Transverse colon (tissue), 4 donors: ENCODE results near the gene BACE2. TPM values are rescaled to one million over a fixed set of nuclear protein-coding genes. Genes with fewer than 3 reads are reported as not detected.

Experiments used
- DNase-seq: peaks from one replicate; pipeline ENCODE4 v3.0.0-alpha.2; 2019
- H3K27ac ChIP-seq, 4 donors: fragments of 200-600 bp; sonication (generic); 2 replicates each; pipeline ENCODE4 v1.5.1; 2016 to 2018; ENCODE audit warnings: inconsistent platforms in 4 of 4
- H3K27me3 ChIP-seq: fragments of 200-600 bp; sonication (generic); 2 replicates; pipeline ENCODE4 v1.5.1; 2017; ENCODE audit warnings: inconsistent platforms
- H3K36me3 ChIP-seq, 4 donors: fragments of 200-600 bp; sonication (generic); 2 replicates each; pipeline ENCODE4 v1.5.1; 2017 to 2019; ENCODE audit warnings: inconsistent platforms in 4 of 4
- H3K4me1 ChIP-seq, 4 donors: fragments of 200-600 bp; sonication (generic); 2 replicates each; pipeline ENCODE4 v1.5.1; 2017 to 2020; ENCODE audit warnings: inconsistent platforms in 4 of 4
- H3K4me3 ChIP-seq, 4 donors: fragments of 200-600 bp; sonication (generic); 1 replicate in 1 of 4; 2 replicates in 3 of 4; pipeline versions ENCODE4 v1.5.1 to v1.6.1; 2017 to 2019; ENCODE audit warnings: inconsistent platforms in 4 of 4
- H3K9me3 ChIP-seq, 2 donors: fragments of 200-600 bp; sonication (generic); 2 replicates each; pipeline ENCODE4 v1.5.1; 2017 to 2019; ENCODE audit warnings: inconsistent platforms in 2 of 2
- CTCF ChIP-seq, 5 experiments: fragments of 200-600 bp in 3 of 5; fragments of 450-650 bp in 2 of 5; sonication (generic) in 3 of 5; IDR thresholded peaks; 1 replicate in 2 of 5; 2 replicates in 3 of 5; pipeline ENCODE4 v1.5.1; 2016 to 2017; ENCODE audit warnings: antibody characterized with exemption in 5 of 5, inconsistent platforms in 3 of 5, mild to moderate bottlenecking in 2 of 5, moderate library complexity in 1 of 5
- EP300 ChIP-seq: sonication (generic); formaldehyde crosslinking; IDR thresholded peaks from one replicate; pipeline ENCODE4 v1.6.1; 2017; ENCODE audit warnings: antibody characterized with exemption, low read depth
- POLR2A ChIP-seq: fragments of 450-650 bp; IDR thresholded peaks from one replicate; pipeline ENCODE4 v1.6.1; 2016; ENCODE audit warnings: antibody characterized with exemption, mild to moderate bottlenecking, moderate library complexity
- POLR2AphosphoS5 ChIP-seq, 3 donors: sonication (generic); formaldehyde crosslinking; IDR thresholded peaks; one replicate each; pipeline ENCODE4 v1.6.1; 2016; ENCODE audit warnings: antibody characterized with exemption in 3 of 3
- WGBS, 2 donors: methylation state at CpG; one replicate each; pipeline ENCODE4 v1.1.5; 2018; ENCODE audit warnings: low coverage in 1 of 2; 5-methylcytosine and 5-hydroxymethylcytosine counted together
- in situ Hi-C, 4 donors: fragments of 200-750 bp; cut with MboI; loops; one replicate each; pipeline versions ENCODE4 v1.15.0 to v1.15.1; 2017; ENCODE audit warnings: low sequenced_read_pairs in 3 of 4, low pct_ligation_motif_present in 1 of 4, low pct_unique_long_range_greater_than_20kb in 1 of 4
- intact Hi-C: fragments of 100-400 bp; cut with DNase I; formaldehyde crosslinking; loops from one replicate; pipeline ENCODE4 v1.15.1; 2023; ENCODE audit warnings: low total_unique reads
- total RNA-seq, 4 donors: library from RNA; depleted of rRNA; stranded (reverse); fragments of >200 nt; gene quantifications; one replicate each; pipeline ENCODE4 v1.1.0, GENCODE V29; 2016

Gene BACE2
- total RNA-seq, 4 donors from 2014 or later, result 28.4 to 52.5 (median 43.9) TPM

GRCh38 chr21:41269535-41269934 lies 101.6 kb downstream of the BACE2 start:
- no peak for TF ChIP-seq CTCF (IDR thresholded peaks at IDR 0.05)
- TF ChIP-seq EP300, result no peak
- TF ChIP-seq POLR2AphosphoS5 (IDR thresholded peaks at IDR 0.05), result no peak
- no peak for TF ChIP-seq POLR2A

GRCh38 chr21:41277196-41277595 lies 109.2 kb downstream of the BACE2 start:
- Histone ChIP-seq H3K27ac (no peak overlapping the region), H3K36me3 (peaks cover 0 to 4% (median 0%) of the 10 kb centered on the region in 4 donors), H3K4me3 (no peak overlapping the region), H3K9me3 (peaks cover 0 to 5% of the 10 kb centered on the region in 2 donors), H3K4me1 (no peaks in the 10 kb centered on the region), H3K27me3 (peaks cover 7% of the 10 kb centered on the region)
- DNase-seq, result no peak
- TF ChIP-seq POLR2AphosphoS5 (IDR thresholded peaks at IDR 0.05) (no peak), CTCF (IDR thresholded peaks at IDR 0.05) (no peak), POLR2A (no peak), EP300 (no peak)
- intact Hi-C loops (no loop called here), in situ Hi-C loops (loop anchor here in 1 of 4 donors (25.0 kb wide), 1 partner anchor 185 kb away; no protein-coding TSS in a partner anchor)
- WGBS, 2 donors, result 86% methylated on average over 12 of the region's 12 CpGs; no CpG with 5 or more reads in 1 of the 2 donors

More at GRCh38 chr21:41269535-41269934, 101.6 kb downstream of the BACE2 start:
- Histone ChIP-seq H3K9me3 (peaks cover 7 to 17% of the 10 kb centered on the region in 2 donors), H3K27me3 (no peaks in the 10 kb centered on the region), H3K4me1 (no peaks in the 10 kb centered on the region), H3K27ac (no peak overlapping the region), H3K36me3 (peaks cover 0 to 15% (median 0%) of the 10 kb centered on the region in 4 donors), H3K4me3 (no peak overlapping the region)
- intact Hi-C loops (no loop called here), in situ Hi-C loops (no loop called here)
- WGBS, 2 donors, result 34 to 44% methylated on average over 1 of the region's 1 CpG
- no peak for DNase-seq

GRCh38 chr21:41277846-41278245 lies 109.9 kb downstream of the BACE2 start:
- in situ Hi-C loops, result loop anchor here in 1 of 4 donors (25.0 kb wide), 1 partner anchor 184 kb away; no protein-coding TSS in a partner anchor
- 77 to 97% methylated on average over 3 to 4 of the region's 4 CpGs for WGBS, 2 donors
- H3K27ac ChIP-seq, result no peak overlapping the region
- no peaks in the 10 kb centered on the region for H3K36me3 ChIP-seq
- no peak for DNase-seq
- H3K27me3 ChIP-seq, result peaks cover 13% of the 10 kb centered on the region
- no peak for TF ChIP-seq POLR2AphosphoS5 (IDR thresholded peaks at IDR 0.05)
- TF ChIP-seq POLR2A, result no peak
- TF ChIP-seq EP300, result no peak
- no peaks in the 10 kb centered on the region for H3K9me3 ChIP-seq
- intact Hi-C loops, result no loop called here
- H3K4me3 ChIP-seq, result no peak overlapping the region
- no peaks in the 10 kb centered on the region for H3K4me1 ChIP-seq

- Histone ChIP-seq H3K27ac (no peak overlapping the region), H3K9me3 (no peaks in the 10 kb centered on the region), H3K36me3 (no peaks in the 10 kb centered on the region), H3K4me3 (no peak overlapping the region), H3K4me1 (no peaks in the 10 kb centered on the region), H3K27me3 (peaks cover 15% of the 10 kb centered on the region)
- 53 to 63% methylated on average over 1 to 18 of the region's 18 CpGs for WGBS, 2 donors
- intact Hi-C loops (loop anchor here (5.0 kb wide), 1 partner anchor 497 kb away; no protein-coding TSS in a partner anchor), in situ Hi-C loops (loop anchor here in 2 of 4 donors (10.0 to 25.0 kb wide), 2 partner anchors 182 to 184 kb away; no protein-coding TSS in a partner anchor)
- TF ChIP-seq POLR2A (no peak), EP300 (no peak), POLR2AphosphoS5 (IDR thresholded peaks at IDR 0.05) (no peak), CTCF (IDR thresholded peaks at IDR 0.05) (no peak)
- no peak for DNase-seq
These were observed 112.4 kb downstream of the BACE2 start for GRCh38 chr21:41280115-41280919.
